T47D (cell line): Measurements from ENCODE around the gene OSBPL10.

Source experiments
- DNase-seq, 2 experiments: peaks; one replicate each; pipeline versions ENCODE4 v3.0.0 to v3.0.0-alpha.2; 2011 to 2012; ENCODE audit warnings: low read depth in 1 of 2, low spot score in 1 of 2
- JUND ChIP-seq: IDR thresholded peaks from 2 replicates; pipeline ENCODE4 v1.6.1; 2012; ENCODE audit warnings: low read depth
- in situ Hi-C: cut with HindIII; loops from 2 replicates; pipeline ENCODE4 v1.10.0; 2016; ENCODE audit warnings: low sequenced_read_pairs, low pct_unique_long_range_greater_than_20kb

The OSBPL10 gene

GRCh38 chr3:31762888-31763351, 218.1 kb downstream of the OSBPL10 start:
- in situ Hi-C loops, result no loop called here
- no peak for TF ChIP-seq JUND
- DNase-seq, result no peak

- DNase-seq, result no peak
- in situ Hi-C loops, result no loop called here
- TF ChIP-seq JUND, result no peak
These were observed 218.8 kb downstream of the OSBPL10 start for GRCh38 chr3:31762097-31762764.

- DNase-seq, result no peak
- in situ Hi-C loops, result no loop called here
- no peak for TF ChIP-seq JUND
These were observed 220.4 kb downstream of the OSBPL10 start for GRCh38 chr3:31760654-31761053.

- in situ Hi-C loops, result no loop called here
- no peak for DNase-seq
- no peak for TF ChIP-seq JUND
These were observed 222.6 kb downstream of the OSBPL10 start for GRCh38 chr3:31758322-31758965.

GRCh38 chr3:31755926-31756658, 225.0 kb downstream of the OSBPL10 start:
- peak in 1 of 2 experiments; percentile 19 for DNase-seq
- in situ Hi-C loops, result no loop called here
- TF ChIP-seq JUND, result no peak

- in situ Hi-C loops, result no loop called here
- no peak for DNase-seq
- TF ChIP-seq JUND, result no peak
These were observed 226.3 kb downstream of the OSBPL10 start for GRCh38 chr3:31754575-31755278.

GRCh38 chr3:31753050-31753425, 228.0 kb downstream of the OSBPL10 start:
- no peak for DNase-seq
- in situ Hi-C loops, result no loop called here
- no peak for TF ChIP-seq JUND

- no peak for TF ChIP-seq JUND
- in situ Hi-C loops, result no loop called here
These were observed 228.6 kb downstream of the OSBPL10 start for GRCh38 chr3:31752305-31753049.

GRCh38 chr3:31750341-31750740, 230.7 kb downstream of the OSBPL10 start:
- DNase-seq, result no peak
- in situ Hi-C loops, result no loop called here
- no peak for TF ChIP-seq JUND

More at GRCh38 chr3:31752305-31753049, 228.6 kb downstream of the OSBPL10 start:
- peak in 1 of 2 experiments; percentile 67 for DNase-seq

GRCh38 chr3:31748933-31749295, 232.1 kb downstream of the OSBPL10 start:
- in situ Hi-C loops, result no loop called here
- TF ChIP-seq JUND, result no peak
- DNase-seq, result no peak

GRCh38 chr3:31748281-31748932, 232.7 kb downstream of the OSBPL10 start:
- TF ChIP-seq JUND, result no peak
- DNase-seq, result no peak
- in situ Hi-C loops, result no loop called here
